GM12801 (cell line): ENCODE results near the gene CCDC170.

ENCODE experiments used
- CTCF ChIP-seq: IDR thresholded peaks from one replicate; pipeline ENCODE4 v1.5.1; 2011; ENCODE audit warnings: control low read depth; ENCODE audit not compliant: insufficient read length; ENCODE audit errors: extremely low read depth

Gene CCDC170

GRCh38 chr6:151539506-151540268 is 45.9 kb downstream of the CCDC170 start:
- no peak for TF ChIP-seq CTCF

GRCh38 chr6:151544453-151544852 is 50.6 kb downstream of the CCDC170 start:
- no peak for TF ChIP-seq CTCF

- no peak for TF ChIP-seq CTCF
Measured at GRCh38 chr6:151546941-151547659, 53.3 kb downstream of the CCDC170 start.

- no peak for TF ChIP-seq CTCF
Measured at GRCh38 chr6:151548201-151548600, 54.4 kb downstream of the CCDC170 start.

GRCh38 chr6:151549790-151550189 is 56.0 kb downstream of the CCDC170 start:
- TF ChIP-seq CTCF = no peak

- no peak for TF ChIP-seq CTCF
Measured at GRCh38 chr6:151550618-151551017, 56.8 kb downstream of the CCDC170 start.

GRCh38 chr6:151551223-151551857 is 57.5 kb downstream of the CCDC170 start:
- TF ChIP-seq CTCF = no peak
